Purkinje cell (primary cell): Measurements from ENCODE around the gene CCNF. TPM values are rescaled to one million over a fixed set of nuclear protein-coding genes. Genes with fewer than 3 reads are reported as not detected.

ENCODE experiments used
- polyA plus RNA-seq: library from polyadenylated mRNA; unstranded; fragments of >200 nt; fragmentation: Nextera tagmentation; gene quantifications from 2 replicates; pipeline ENCODE4 v1.2.1, GENCODE V29; 2014

The CCNF gene
- polyA plus RNA-seq = 1.3 and 1.5 TPM in 2 replicates

DNA sequence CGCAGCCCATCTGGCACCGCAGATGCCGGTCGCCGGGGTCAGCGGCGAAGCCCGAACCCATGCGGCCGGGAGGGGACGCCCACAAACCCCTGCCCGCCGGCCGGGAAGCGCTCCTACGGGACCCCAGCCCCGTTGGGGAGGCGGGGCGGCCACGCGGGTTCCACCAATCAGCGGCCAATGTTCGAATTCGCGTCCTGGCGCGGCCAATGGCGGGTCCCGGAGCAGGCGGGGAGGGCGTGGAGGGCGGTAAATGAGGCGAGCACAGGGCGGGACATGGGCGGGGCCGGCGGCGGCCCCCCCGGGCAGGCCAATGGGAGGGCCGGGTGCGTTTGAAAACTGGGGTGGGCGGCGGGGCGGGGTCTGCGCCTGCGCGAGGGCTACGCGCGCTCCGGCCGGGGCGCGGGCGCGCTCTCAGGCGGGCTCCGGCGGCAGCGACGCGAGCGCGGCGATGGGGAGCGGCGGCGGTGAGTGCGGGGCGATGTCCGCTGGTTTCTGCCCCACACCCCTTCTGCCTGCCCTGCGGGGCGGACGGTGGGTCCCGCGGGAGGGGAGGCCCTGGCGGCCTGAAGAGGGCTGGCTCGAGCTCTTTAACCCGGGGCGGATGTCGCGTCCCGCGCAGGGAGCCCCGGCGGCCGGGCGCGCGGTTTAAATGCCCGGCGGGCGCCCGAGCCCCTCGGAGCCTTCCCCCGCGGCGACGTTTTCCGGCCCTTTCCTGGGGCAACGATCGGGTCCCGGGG, at the start of gene CCNF:
Gene CCNF, plus strand, starts transcription at position 414 of the 737 bp plus-strand sequence. Its CDS starts 35 bp downstream, at position 449.

GRCh38 chr16:2459647-2460390, 30.6 kb downstream of the CCNF start, which contains the start of gene TEDC2:
Gene TEDC2 (plus strand): TSS chr16:2460109. CDS start chr16:2460145, 36 bp downstream.

GRCh38 chr16:2471016-2471652, 41.9 kb downstream of the CCNF start, which contains the start of gene NTN3:
Gene NTN3 (plus strand): TSS chr16:2471297. CDS start chr16:2471702, 405 bp downstream.

DNA sequence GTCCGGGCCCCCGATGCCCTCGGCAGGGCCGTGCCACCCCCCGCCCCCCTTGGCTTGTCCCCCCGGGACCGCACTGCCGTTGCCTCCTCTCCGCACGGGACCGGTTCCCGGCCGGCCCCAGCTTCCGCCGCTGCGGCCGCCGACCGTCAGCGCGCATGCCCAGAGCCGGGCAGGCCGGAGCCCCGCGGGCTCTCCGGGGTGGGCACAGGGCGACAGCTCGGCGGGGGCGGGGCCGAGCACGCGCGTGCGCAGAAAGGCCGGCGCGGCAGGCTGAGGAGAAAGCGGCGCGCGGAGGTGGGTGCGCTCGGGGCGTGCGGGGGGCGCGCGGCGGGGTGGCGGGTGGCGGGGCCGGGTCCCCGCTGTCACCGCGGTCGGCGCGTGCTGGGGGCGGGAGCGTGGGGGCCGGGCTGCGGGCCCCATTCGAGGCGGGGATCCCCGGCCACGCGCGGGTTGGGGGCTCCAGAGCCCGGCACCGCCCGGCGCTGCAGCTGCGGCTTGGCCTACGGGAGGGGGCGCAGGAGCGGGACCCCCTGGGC, 45.7 kb downstream of the CCNF start, which contains the start of gene TBC1D24:
Gene TBC1D24, plus strand, starts transcription at position 251 of the 536 bp plus-strand sequence. CDS start 21,022 bp downstream, outside the sequence.

Other genes with a start within 250 kb of the CCNF start
- 0.04 TPM in 1 of 2 replicates, not detected in the other for gene CASKIN1, start 232.8 kb upstream of the CCNF start, polyA plus RNA-seq
- gene MLST8, start 224.0 kb upstream of the CCNF start, polyA plus RNA-seq = 1.9 and 3.1 TPM in 2 replicates
- 0.97 TPM in 1 of 2 replicates, not detected in the other for gene BRICD5, start 218.6 kb upstream of the CCNF start, polyA plus RNA-seq
- gene PGP, start 214.6 kb upstream of the CCNF start, polyA plus RNA-seq = 4.0 and 14.8 TPM in 2 replicates
- gene E4F1, start 205.9 kb upstream of the CCNF start, polyA plus RNA-seq = 0.77 and 3.6 TPM in 2 replicates
- not detected in 2 replicates for gene DNASE1L2, start 193.0 kb upstream of the CCNF start, polyA plus RNA-seq
- gene ECI1, start 177.9 kb upstream of the CCNF start, polyA plus RNA-seq = 2.8 and 7.7 TPM in 2 replicates
- gene RNPS1, start 161.3 kb upstream of the CCNF start, polyA plus RNA-seq = 41.4 and 45.7 TPM in 2 replicates
- gene ABCA3, start 88.7 kb upstream of the CCNF start, polyA plus RNA-seq = 6.3 and 9.1 TPM in 2 replicates
- 0.21 and 0.22 TPM in 2 replicates for gene TEDC2, start 30.7 kb downstream of the CCNF start, polyA plus RNA-seq
- gene NTN3, start 41.9 kb downstream of the CCNF start, polyA plus RNA-seq = not detected in 2 replicates
- gene TBC1D24, start 45.7 kb downstream of the CCNF start, polyA plus RNA-seq = 6.8 and 10.3 TPM in 2 replicates
- 112 and 120 TPM in 2 replicates for gene ATP6V0C, start 84.5 kb downstream of the CCNF start, polyA plus RNA-seq
- gene AMDHD2, start 90.9 kb downstream of the CCNF start, polyA plus RNA-seq = 0.77 and 2.2 TPM in 2 replicates
- 1.0 TPM in 1 of 2 replicates, not detected in the other for gene CEMP1, start 102.0 kb downstream of the CCNF start, polyA plus RNA-seq
- gene PDPK1, start 108.6 kb downstream of the CCNF start, polyA plus RNA-seq = 12.5 and 15.5 TPM in 2 replicates